Measurements from ENCODE around the gene OPN4.

- TF ChIP-seq CTCF (IDR thresholded peaks at IDR 0.05) (no peak), POLR2A (IDR thresholded peaks at IDR 0.05) (no peak), POLR2AphosphoS5 (IDR thresholded peaks at IDR 0.05) (no peak), EP300 (IDR thresholded peaks at IDR 0.05; ENCODE audit: low read depth) (no peak)
Observed at GRCh38 chr10:86692664-86693063, 38.3 kb downstream of the OPN4 start.

Measured in transverse colon (tissue), 4 donors.